Naive thymus-derived CD4-positive, alpha-beta T cell (primary cell): ENCODE data around the gene TOE1. TPM values are rescaled to one million over a fixed set of nuclear protein-coding genes. Genes with fewer than 3 reads are reported as not detected.

ENCODE experiments used
- ATAC-seq: fragments of 150-1000 bp; cut with Tn5 transposase; 2 replicates; pipeline ENCODE4 v1.10.0; 2021; ENCODE audit warnings: mild to moderate bottlenecking, moderate library complexity
- CTCF ChIA-PET: fragments of 350-600 bp; sonication (Branson Sonifier 250); formaldehyde crosslinking; loops from one replicate; lab custom pipeline; 2021; ENCODE audit warnings: antibody characterized with exemption; lab: Charles Lee
- POLR2A ChIA-PET: fragments of 350-600 bp; sonication (Branson Sonifier 250); formaldehyde crosslinking; loops from one replicate; lab custom pipeline; 2021; ENCODE audit warnings: antibody characterized with exemption, inconsistent platforms; lab: Charles Lee
- DNase-seq, 9 donors: peaks; one replicate each; pipeline versions ENCODE4 v3.0.0 to v3.0.0-alpha.2; 2020 to 2022; ENCODE audit warnings: mixed read lengths in 1 of 9
- H3K27ac ChIP-seq: one replicate; pipeline ENCODE4 v1.7.0; 2013; ENCODE audit warnings: mild to moderate bottlenecking, low read depth, low read length, moderate library complexity
- H3K27me3 ChIP-seq, 2 donors: one replicate each; pipeline ENCODE4 v1.7.0; 2013; ENCODE audit warnings: low read length in 2 of 2, mild to moderate bottlenecking in 2 of 2, moderate library complexity in 2 of 2; ENCODE audit not compliant: control insufficient read depth in 2 of 2, insufficient read depth in 2 of 2
- H3K36me3 ChIP-seq, 3 experiments: 1 replicate in 2 of 3; 2 replicates in 1 of 3; pipeline ENCODE4 v1.7.0; 2013; ENCODE audit warnings: low read length in 3 of 3, mild to moderate bottlenecking in 3 of 3, moderate library complexity in 1 of 3; ENCODE audit not compliant: insufficient read depth in 3 of 3, control insufficient read depth in 2 of 3
- H3K4me1 ChIP-seq, 2 donors: one replicate each; pipeline ENCODE4 v1.7.0; 2013; ENCODE audit warnings: low read length in 2 of 2, mild to moderate bottlenecking in 2 of 2, moderate library complexity in 1 of 2; ENCODE audit not compliant: control insufficient read depth in 2 of 2, insufficient read depth in 2 of 2
- H3K4me3 ChIP-seq: 2 replicates; pipeline ENCODE4 v1.7.0; 2013; ENCODE audit warnings: mild to moderate bottlenecking, low read length
- H3K9me3 ChIP-seq, 3 experiments: 1 replicate in 2 of 3; 2 replicates in 1 of 3; pipeline ENCODE4 v1.7.0; 2013; ENCODE audit warnings: low read length in 3 of 3; ENCODE audit not compliant: control insufficient read depth in 2 of 3
- H3K27ac Mint-ChIP-seq, 9 donors: one replicate each; pipeline ENCODE4 v1.8.0; 2020 to 2022; ENCODE audit warnings: mixed read lengths in 9 of 9, mild to moderate bottlenecking in 8 of 9, moderate library complexity in 5 of 9, inconsistent platforms in 2 of 9
- H3K27me3 Mint-ChIP-seq, 5 donors: one replicate each; pipeline ENCODE4 v1.8.0; 2021 to 2022; ENCODE audit warnings: mixed read lengths in 5 of 5, mild to moderate bottlenecking in 1 of 5
- H3K36me3 Mint-ChIP-seq, 5 donors: one replicate each; pipeline ENCODE4 v1.8.0; 2020 to 2022; ENCODE audit warnings: mixed read lengths in 5 of 5, mild to moderate bottlenecking in 3 of 5, inconsistent platforms in 1 of 5
- H3K4me1 Mint-ChIP-seq, 7 donors: one replicate each; pipeline ENCODE4 v1.8.0; 2020 to 2022; ENCODE audit warnings: mixed read lengths in 7 of 7, mild to moderate bottlenecking in 3 of 7, inconsistent platforms in 1 of 7
- H3K4me3 Mint-ChIP-seq, 10 donors: one replicate each; pipeline ENCODE4 v1.8.0; 2020 to 2022; ENCODE audit warnings: mild to moderate bottlenecking in 10 of 10, mixed read lengths in 10 of 10, moderate library complexity in 6 of 10, inconsistent platforms in 2 of 10
- H3K9me3 Mint-ChIP-seq, 11 donors: one replicate each; pipeline ENCODE4 v1.8.0; 2020 to 2022; ENCODE audit warnings: mixed read lengths in 11 of 11, mild to moderate bottlenecking in 4 of 11, inconsistent platforms in 1 of 11, moderate library complexity in 1 of 11
- intact Hi-C, 2 donors: fragments of 100-400 bp; cut with micrococcal nuclease; formaldehyde crosslinking; loops; one replicate each; pipeline ENCODE4 v1.15.1; 2023
- polyA plus RNA-seq, 2 donors: library from polyadenylated mRNA; unstranded; fragments of 300-500 nt; fragmentation: Illumina TruSeq; gene quantifications; one replicate each; pipeline ENCODE4 v1.2.3, GENCODE V29; 2021
- total RNA-seq, 6 experiments: library from RNA in 5 of 6; stranded (reverse) in 5 of 6; gene quantifications; 1 replicate in 5 of 6; 2 replicates in 1 of 6; pipeline ENCODE4 v1.2.3 and lab custom pipeline; 2021 to 2026

Gene TOE1
- total and polyA plus RNA-seq, 7 experiments from 2014 or later = 16.7 to 53.3 (median 24.7) TPM

GRCh38 chr1:45299981-45300668, 39.8 kb upstream of the TOE1 start:
- POLR2A ChIA-PET = interaction anchor here (0.7 to 8.4 kb wide), 5 partner anchors 10 to 570 kb away, joined by 3 to 126 read pairs (median 3); partner anchors contain the start of genes HECTD3, MUTYH, TOE1 and UROD
- H3K27ac Mint-ChIP-seq = peak overlapping the region in 2 of 9 donors; percentile 28 to 40

GRCh38 chr1:45300669-45300997, 39.3 kb upstream of the TOE1 start:
- H3K27me3 ChIP-seq = no peaks in the 10 kb centered on the region
- no peaks in the 10 kb centered on the region for H3K27me3 Mint-ChIP-seq
- H3K36me3 ChIP-seq = no peaks in the 10 kb centered on the region
- no peak overlapping the region for H3K27ac ChIP-seq
- CTCF ChIA-PET = interaction anchor here (0.6 to 11.7 kb wide), 8 partner anchors 40 to 636 kb away, joined by 3 to 255 read pairs (median 4); partner anchors contain the start of genes HECTD3, MUTYH and UROD
- peak overlapping the region in 2 of 9 donors; percentile 28 to 40 for H3K27ac Mint-ChIP-seq
- no peak overlapping the region for H3K4me3 ChIP-seq
- DNase-seq (no peak), ATAC-seq (no peak)
- intact Hi-C loops = loop anchor here (1.0 to 10.0 kb wide), 5 partner anchors 286 to 947 kb away; partner anchors contain the start of genes MAST2 (in 1 of the 2), PLK3 (in 1 of the 2) and RAD54L (in 1 of the 2)
- H3K36me3 Mint-ChIP-seq = no peaks in the 10 kb centered on the region
- H3K4me1 Mint-ChIP-seq = peaks cover 6 to 30% (median 22%) of the 10 kb centered on the region in 7 donors
- peak overlapping the region in 3 of 10 donors; percentile 5 to 26 (median 16) for H3K4me3 Mint-ChIP-seq
- no peaks in the 10 kb centered on the region for H3K9me3 Mint-ChIP-seq
- H3K4me1 ChIP-seq = peaks cover 7 to 9% of the 10 kb centered on the region in 2 donors
- no peaks in the 10 kb centered on the region for H3K9me3 ChIP-seq
- POLR2A ChIA-PET = interaction anchor here (0.7 to 8.4 kb wide), 2 partner anchors 287 to 526 kb away, joined by 3 to 126 read pairs; partner anchors contain the start of genes HECTD3 and UROD

More at GRCh38 chr1:45299981-45300668, 39.8 kb upstream of the TOE1 start:
- no peaks in the 10 kb centered on the region for H3K36me3 Mint-ChIP-seq
- Histone ChIP-seq H3K36me3 (no peaks in the 10 kb centered on the region), H3K4me1 (peaks cover 7 to 9% of the 10 kb centered on the region in 2 donors), H3K27ac (no peak overlapping the region), H3K27me3 (no peaks in the 10 kb centered on the region), H3K9me3 (no peaks in the 10 kb centered on the region), H3K4me3 (no peak overlapping the region)
- CTCF ChIA-PET = interaction anchor here (0.5 to 11.7 kb wide), 12 partner anchors 41 to 636 kb away, joined by 3 to 255 read pairs (median 3); partner anchors contain the start of genes HECTD3, MUTYH, PLK3 and UROD
- peak overlapping the region in 3 of 10 donors; percentile 5 to 26 (median 16) for H3K4me3 Mint-ChIP-seq
- H3K4me1 Mint-ChIP-seq = peaks cover 6 to 26% (median 19%) of the 10 kb centered on the region in 7 donors
- intact Hi-C loops = loop anchor here (1.0 to 10.0 kb wide), 5 partner anchors 286 to 947 kb away; partner anchors contain the start of genes MAST2 (in 1 of the 2), PLK3 (in 1 of the 2) and RAD54L (in 1 of the 2)
- ATAC-seq = no peak
- no peaks in the 10 kb centered on the region for H3K9me3 Mint-ChIP-seq
- H3K27me3 Mint-ChIP-seq = no peaks in the 10 kb centered on the region
- DNase-seq = peak in 7 of 9 donors; percentile 33 to 66 (median 50)

- Mint-ChIP-seq H3K4me3 (peak overlapping the region; percentile 13 to 93 (median 84)), H3K9me3 (no peaks in the 10 kb centered on the region), H3K36me3 (no peaks in the 10 kb centered on the region), H3K27ac (peak overlapping the region in 7 of 9 donors; percentile 10 to 95 (median 90)), H3K27me3 (no peaks in the 10 kb centered on the region), H3K4me1 (peaks cover 6 to 32% (median 26%) of the 10 kb centered on the region in 7 donors)
- ChIA-PET POLR2A (interaction anchor here (0.7 to 8.4 kb wide), 18 partner anchors 26 to 581 kb away, joined by 3 to 126 read pairs (median 4); partner anchors contain the start of genes AKR1A1, CCDC163, DYNLT4 and HECTD3), CTCF (interaction anchor here (0.5 to 11.7 kb wide), 9 partner anchors 9 to 511 kb away, joined by 3 to 255 read pairs (median 5); partner anchors contain the start of genes CCDC163, HECTD3, MMACHC and MUTYH)
- Histone ChIP-seq H3K27me3 (no peaks in the 10 kb centered on the region), H3K27ac (peak overlapping the region; percentile 79), H3K4me1 (peaks cover 7 to 9% of the 10 kb centered on the region in 2 donors), H3K36me3 (no peaks in the 10 kb centered on the region), H3K9me3 (no peaks in the 10 kb centered on the region), H3K4me3 (peak overlapping the region; percentile 95)
- intact Hi-C loops = loop anchor here (1.0 to 10.0 kb wide), 22 partner anchors 24 to 945 kb away; partner anchors contain the start of genes ARMH1 (in 2 of the 2), CCDC163 (in 2 of the 2), EIF2B3 (in 2 of the 2) and HPDL (in 2 of the 2)
- ATAC-seq (no peak), DNase-seq (no peak)
These were observed 37.3 kb upstream of the TOE1 start for GRCh38 chr1:45302505-45303150.

GRCh38 chr1:45303520-45304310, 36.3 kb upstream of the TOE1 start:
- Histone ChIP-seq H3K4me1 (peaks cover 7 to 9% of the 10 kb centered on the region in 2 donors), H3K9me3 (no peaks in the 10 kb centered on the region), H3K36me3 (no peaks in the 10 kb centered on the region), H3K27ac (peak overlapping the region; percentile 88), H3K4me3 (peak overlapping the region; percentile 95), H3K27me3 (no peaks in the 10 kb centered on the region)
- POLR2A ChIA-PET = interaction anchor here (0.6 to 8.4 kb wide), 26 partner anchors 23 to 630 kb away, joined by 3 to 126 read pairs (median 5); partner anchors contain the start of genes AKR1A1, ARMH1, CCDC163 and DYNLT4
- CTCF ChIA-PET = interaction anchor here (0.5 to 11.7 kb wide), 12 partner anchors 10 to 573 kb away, joined by 3 to 255 read pairs (median 3); partner anchors contain the start of genes CCDC163, HECTD3, MMACHC and MUTYH
- ATAC-seq (peak; percentile 94), DNase-seq (peak; percentile 86 to 96 (median 93))
- Mint-ChIP-seq H3K36me3 (no peaks in the 10 kb centered on the region), H3K4me1 (peaks cover 6 to 32% (median 26%) of the 10 kb centered on the region in 7 donors), H3K9me3 (no peaks in the 10 kb centered on the region), H3K27me3 (no peaks in the 10 kb centered on the region), H3K4me3 (peak overlapping the region; percentile 89 to 96 (median 92)), H3K27ac (peak overlapping the region; percentile 90 to 97 (median 95))
- intact Hi-C loops = loop anchor here (1.0 to 10.0 kb wide), 24 partner anchors 23 to 944 kb away; partner anchors contain the start of genes ARMH1 (in 2 of the 2), CCDC163 (in 2 of the 2), EIF2B3 (in 2 of the 2) and HPDL (in 2 of the 2)

- intact Hi-C loops = loop anchor here (1.0 to 10.0 kb wide), 5 partner anchors 246 to 943 kb away; partner anchors contain the start of genes AKR1A1 (in 1 of the 2), KIF2C (in 1 of the 2), MAST2 (in 1 of the 2) and PLK3 (in 1 of the 2)
- H3K4me1 Mint-ChIP-seq = peaks cover 6 to 32% (median 26%) of the 10 kb centered on the region in 7 donors
- H3K27ac Mint-ChIP-seq = peak overlapping the region; percentile 90 to 97 (median 95)
- Histone ChIP-seq H3K36me3 (no peaks in the 10 kb centered on the region), H3K27me3 (no peaks in the 10 kb centered on the region), H3K4me1 (peaks cover 7 to 9% of the 10 kb centered on the region in 2 donors), H3K27ac (peak overlapping the region; percentile 88), H3K4me3 (peak overlapping the region; percentile 95), H3K9me3 (no peaks in the 10 kb centered on the region)
- ATAC-seq = no peak
- ChIA-PET POLR2A (interaction anchor here (0.9 to 8.4 kb wide), 9 partner anchors 10 to 573 kb away, joined by 3 to 126 read pairs (median 10); partner anchors contain the start of genes CCDC163, EIF2B3, HECTD3 and MMACHC), CTCF (interaction anchor here (0.7 to 11.7 kb wide), 5 partner anchors 11 to 297 kb away, joined by 3 to 255 read pairs (median 3); partner anchors contain the start of genes HECTD3 and UROD)
- no peaks in the 10 kb centered on the region for H3K9me3 Mint-ChIP-seq
- DNase-seq = peak in 1 of 9 donors; percentile 25
- no peaks in the 10 kb centered on the region for H3K27me3 Mint-ChIP-seq
- H3K4me3 Mint-ChIP-seq = peak overlapping the region; percentile 89 to 96 (median 92)
- no peaks in the 10 kb centered on the region for H3K36me3 Mint-ChIP-seq
These were observed 35.5 kb upstream of the TOE1 start for GRCh38 chr1:45304311-45305081.
